ENCODE data around the gene SLC25A51.

SLC25A51 gene

DNA sequence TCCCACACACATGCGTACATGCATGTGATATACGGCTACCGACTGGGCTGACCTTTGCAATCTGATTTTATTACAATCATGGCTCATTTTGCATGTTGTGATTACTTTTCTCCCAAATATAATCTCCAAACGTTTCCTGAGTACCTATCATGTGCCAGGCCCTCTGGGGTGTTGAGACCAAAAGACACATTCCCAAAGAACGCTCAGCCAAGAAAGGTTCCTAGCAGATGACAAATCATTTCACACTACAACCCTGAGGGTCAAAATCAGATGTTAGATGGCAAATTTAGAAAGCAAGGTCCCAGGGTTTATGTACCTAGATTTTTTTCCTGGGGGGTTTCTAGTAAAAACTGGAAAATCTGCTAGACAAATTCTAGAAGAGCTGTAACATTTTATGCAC lies 32.4 kb upstream of the SLC25A51 start:
- DNase-seq: no peak

DNA sequence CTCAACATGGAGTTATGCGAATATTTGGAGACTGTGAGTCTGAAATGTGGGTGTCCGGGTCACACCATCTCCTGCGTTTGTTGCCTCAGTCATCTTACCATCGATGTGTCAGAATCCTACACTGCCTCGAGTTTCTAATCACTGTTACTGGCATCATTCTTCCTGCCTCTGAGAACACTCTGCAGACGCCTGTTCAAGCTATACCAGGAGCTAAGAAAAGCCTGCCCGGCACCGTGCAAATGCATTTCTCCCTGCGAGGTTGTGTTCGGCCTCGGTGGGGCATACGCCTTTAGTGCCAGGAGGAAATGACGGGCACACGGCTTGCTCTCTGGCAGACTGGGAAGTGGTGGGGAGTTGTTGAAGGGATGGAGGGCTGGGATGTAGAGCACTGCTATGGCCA lies 31.2 kb upstream of the SLC25A51 start:
- DNase-seq: no peak

DNA sequence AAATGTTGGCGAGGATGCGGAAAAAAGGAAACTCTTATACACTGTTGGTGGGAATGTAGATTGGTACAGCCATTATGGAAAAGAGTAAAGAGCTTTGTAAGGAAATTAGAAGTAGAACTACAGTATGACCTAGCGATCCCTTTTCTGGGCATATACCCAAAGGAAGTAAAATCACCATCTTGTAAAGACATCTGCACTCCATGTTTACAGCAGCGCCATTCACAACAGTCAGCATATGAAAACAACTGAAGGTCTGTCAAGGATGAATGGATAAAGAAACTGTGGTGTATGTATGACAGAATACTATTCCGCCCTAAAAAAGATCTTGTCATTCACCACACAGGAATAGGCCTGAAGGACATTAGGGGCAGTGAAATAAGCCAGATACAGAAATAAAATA lies 27.7 kb upstream of the SLC25A51 start:
- DNase-seq: no peak

DNA sequence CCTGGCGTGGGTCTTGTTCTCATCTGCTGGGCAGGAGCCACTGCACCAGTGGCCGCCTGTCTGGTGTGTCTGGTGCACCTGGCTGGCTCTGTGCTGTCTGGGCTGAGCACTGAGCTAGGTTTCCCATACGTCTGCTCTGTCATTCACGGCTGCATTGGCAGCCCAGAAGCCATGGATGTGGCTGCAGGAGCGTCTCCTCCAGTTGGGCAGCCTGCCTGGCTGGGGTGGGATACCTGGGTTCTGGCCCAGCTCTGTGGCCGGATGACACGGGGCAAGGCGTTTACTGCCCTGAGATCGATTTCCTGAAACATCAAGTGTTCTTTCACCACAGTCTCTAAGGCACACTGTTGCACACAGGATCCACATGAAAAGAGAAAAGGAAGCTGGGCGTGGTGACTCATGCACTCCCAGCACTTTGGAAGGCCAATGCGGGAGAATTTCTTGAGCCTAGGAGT lies 25.5 kb upstream of the SLC25A51 start:
- DNase-seq: peak; percentile 69

DNA sequence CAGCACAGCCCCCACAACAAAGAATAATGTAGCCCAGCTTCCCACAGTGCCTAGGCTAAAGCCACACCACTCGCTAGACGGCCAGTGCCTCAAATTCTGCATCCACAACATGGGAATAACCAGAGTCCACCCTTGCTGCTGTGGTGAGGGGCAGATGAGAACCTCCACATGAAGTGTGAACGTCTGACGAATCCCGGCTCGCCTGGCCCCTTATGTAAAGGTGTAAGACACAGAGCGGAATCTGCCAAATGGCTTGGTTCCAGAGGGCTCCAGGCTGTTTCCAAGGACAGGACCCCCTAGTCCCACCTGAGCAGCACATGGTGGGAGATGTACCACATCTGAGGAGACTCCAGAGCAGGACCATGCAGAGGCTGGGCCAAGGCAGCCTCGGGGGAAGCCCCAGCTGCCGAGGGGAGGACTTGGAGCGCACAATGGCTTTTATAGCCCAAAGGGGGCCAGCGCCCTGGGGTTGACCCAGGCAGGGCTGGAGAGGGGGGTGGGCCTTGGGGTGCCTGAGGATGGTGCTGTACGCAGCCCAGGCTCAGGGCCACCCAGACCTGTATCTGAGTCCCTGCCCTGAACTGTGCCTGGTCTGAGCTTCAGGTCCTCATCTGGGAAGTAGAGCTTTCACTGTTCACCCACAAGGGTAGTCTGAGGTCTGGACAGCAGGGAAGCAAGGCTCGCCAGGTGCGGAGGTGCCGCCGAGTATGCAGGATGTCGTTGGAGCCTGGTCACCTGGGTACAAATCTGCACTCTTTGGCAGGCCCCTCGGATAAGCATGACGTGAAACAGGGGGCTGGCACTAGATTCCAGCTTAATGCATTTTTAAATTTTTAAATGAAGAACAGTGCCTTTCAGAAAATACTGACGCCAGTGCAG lies 24.9 kb upstream of the SLC25A51 start:
- no peak for DNase-seq

DNA sequence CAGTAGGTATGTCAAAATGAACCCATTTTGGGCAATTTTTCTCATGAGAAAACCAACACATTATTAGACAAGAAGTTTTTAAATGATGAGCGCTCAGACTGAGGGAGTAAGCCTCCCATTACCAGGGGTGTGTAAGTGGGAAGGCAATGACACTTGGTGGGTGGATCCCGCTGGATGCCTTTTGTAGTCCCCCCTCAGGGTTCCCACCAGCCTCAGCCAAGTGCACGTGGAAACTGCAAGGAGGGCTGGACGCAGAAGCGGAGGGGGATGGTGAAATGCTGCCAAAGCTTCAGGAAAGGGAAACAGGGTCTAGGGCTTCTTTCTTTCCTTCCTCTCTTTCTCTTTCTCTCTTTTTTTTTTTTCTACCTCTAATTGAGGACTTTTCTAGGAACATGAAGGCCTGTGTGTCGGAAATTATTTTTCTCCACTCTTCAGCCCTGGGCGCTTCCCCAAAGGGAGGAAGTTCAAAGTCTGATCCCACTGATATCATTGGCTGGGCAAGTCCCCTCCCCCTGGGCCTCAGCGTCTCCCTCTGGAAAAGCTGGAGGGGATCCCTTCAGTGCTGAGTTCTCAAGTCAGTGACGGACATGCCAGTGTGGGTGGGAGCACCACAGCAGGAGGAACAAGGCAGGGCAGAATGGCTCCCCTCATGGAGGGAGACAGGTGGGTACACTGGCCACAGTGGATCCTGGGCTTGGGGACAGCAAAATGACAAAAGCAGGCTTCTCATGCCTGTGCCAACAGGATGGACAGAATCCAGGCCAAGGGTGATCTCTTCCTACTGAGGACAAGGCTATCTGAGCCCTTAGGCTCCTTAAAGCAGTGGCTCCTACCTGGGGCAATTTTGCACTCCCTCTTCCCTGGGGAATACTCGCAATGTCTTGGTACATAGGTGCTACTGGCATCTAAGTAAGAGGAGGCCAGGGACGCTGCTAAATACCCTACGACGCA lies 23.9 kb upstream of the SLC25A51 start:
- DNase-seq: no peak

DNA sequence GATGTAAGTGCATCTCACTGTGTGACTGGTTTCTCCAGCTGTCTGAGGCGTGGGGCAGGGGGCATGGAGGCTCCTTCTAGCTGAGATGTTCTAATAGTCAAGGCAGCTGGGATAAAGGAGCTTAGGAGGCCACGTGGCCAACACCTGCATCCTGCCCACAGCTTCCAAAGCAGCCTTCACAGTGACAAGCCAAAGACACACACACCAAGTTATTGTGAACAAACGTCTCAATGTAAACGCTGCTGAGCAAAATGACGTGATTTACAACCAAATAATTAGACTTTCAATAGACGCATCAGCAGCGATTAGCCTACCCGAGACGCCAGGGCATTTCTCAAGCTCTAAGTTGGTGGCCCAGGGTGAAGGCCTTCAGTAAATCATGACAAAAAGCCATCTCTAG lies 23.2 kb upstream of the SLC25A51 start:
- no peak for DNase-seq

DNA sequence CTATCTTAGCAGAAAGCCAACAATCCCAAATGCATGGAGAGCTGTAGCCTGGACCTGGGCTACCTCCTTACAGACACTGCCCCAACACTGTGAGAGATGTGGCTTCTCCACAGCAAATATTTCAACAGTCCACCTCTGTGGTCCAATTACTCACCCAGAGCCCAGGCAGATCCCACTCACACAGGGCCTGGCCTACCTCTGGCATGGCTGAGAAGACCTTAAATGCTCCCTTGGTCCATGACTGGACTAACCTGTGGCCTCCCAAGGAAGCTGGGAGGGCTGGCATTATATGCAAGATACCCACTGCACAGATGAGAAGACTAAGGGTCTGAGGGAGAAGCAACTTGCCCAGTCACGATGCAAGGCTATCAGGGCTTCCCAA lies 22.8 kb upstream of the SLC25A51 start:
- no peak for DNase-seq

DNA sequence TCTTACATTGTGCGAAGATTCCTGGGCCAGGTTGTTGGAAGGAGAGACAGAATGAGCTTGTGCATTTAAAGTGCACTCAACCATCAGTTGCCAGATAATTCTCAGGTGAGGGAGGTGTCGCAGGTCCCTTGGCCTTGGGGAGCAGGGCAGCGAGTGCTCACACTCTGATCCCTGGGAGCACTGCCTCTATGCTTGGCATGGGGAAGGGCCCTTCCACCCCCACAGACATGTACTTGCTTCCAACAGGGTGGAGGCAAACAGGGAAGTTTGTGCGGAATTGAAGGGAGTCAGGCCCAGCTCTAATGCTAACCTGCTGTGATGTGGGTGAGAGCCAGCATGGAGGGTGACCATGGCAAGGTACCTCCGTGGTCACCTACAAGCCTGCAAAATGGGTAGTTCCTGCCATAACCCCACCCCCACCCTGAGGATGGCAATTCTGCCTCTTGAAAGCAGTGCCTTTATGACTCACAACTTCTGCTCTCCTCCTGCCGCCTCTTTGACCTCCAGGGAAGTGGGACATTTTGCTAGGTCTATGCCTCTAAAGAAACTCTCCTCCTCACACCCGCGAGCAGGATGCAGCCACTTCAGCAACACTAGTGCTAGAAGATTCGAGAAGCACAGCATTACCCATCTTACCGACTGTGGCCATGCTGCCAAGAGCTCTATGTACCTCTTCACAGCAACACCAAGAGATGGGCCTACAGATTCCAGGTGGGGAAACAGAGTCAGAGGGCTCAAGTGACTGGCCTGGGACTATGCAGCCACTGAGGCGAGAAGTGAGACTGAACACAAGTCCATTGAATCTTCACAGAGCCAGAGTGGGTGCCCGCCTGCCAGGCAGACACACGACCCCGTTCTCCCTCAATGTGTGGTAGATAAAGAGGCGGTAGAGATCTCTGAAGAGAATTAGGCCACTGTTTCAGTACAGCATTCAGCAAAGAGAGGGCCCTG lies 22.1 kb upstream of the SLC25A51 start:
- peak; percentile 59 for DNase-seq

DNA sequence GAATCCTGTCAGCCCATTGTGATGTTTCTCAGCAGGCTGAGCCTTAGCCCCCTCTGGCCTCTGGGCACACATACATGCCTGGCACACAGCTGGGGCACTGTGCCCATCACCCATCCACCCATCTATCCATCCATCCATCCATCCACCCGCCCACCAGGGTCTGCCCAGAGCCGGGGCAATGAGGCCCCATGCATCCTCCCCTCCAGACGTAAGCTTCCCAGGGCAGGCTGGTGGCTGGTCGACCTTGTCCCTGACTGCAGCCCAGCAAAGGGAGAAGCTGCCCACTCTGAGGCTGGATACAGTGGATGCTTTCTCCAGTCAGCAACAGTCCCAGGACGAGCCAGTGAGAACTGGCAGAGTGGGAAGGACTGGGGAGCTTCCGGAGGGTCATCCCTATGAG lies 21.1 kb upstream of the SLC25A51 start:
- no peak for DNase-seq

DNA sequence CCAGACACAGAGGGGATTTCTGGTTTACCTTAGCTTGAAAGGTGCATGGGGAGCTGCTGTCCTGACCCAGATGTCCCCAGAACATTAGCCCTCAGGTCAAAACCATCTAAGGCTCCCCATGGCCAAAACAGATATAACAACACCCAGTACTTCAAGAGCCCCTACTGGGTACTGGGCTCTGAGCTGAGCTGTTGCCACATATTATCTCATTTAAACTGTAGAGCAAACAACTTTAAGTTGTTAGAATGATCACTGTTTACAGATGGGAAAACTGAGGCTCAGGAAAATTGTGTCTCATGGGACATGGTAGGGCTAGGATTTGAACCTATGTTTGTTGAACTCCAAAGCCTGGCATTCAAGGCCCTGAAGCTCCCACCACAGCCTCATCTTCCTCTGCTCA lies 20.6 kb upstream of the SLC25A51 start:
- no peak for DNase-seq

DNA sequence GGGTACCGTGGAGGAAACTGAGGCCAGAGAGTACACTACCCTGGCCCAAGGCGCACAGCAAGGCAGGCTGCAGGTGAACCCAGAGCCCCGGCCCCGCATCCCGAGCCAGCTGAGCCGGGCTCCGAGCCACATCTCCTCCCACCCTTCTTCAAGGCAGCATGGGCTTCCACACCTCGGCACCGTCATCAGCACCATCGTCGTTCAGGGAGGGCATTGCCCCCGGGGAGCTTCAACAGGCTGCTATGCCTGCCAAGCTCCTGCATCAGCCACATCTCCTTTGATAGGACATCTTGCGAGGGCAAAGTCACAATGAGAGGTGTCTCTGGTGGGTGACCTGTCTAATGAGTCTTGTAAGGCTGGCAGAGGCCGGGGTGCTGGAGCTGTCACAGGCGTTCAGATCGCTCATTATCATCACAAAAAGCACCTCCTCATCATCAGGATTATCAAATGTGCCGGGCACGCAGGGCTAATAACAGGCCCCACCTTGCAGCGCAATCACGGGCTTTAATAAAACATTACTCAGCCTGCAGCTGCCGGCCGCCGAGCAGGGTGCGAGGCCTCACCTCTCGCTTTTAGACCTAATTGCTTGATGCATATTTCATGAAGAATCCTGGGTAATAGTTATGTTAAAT lies 20.0 kb upstream of the SLC25A51 start:
- DNase-seq: no peak

DNA sequence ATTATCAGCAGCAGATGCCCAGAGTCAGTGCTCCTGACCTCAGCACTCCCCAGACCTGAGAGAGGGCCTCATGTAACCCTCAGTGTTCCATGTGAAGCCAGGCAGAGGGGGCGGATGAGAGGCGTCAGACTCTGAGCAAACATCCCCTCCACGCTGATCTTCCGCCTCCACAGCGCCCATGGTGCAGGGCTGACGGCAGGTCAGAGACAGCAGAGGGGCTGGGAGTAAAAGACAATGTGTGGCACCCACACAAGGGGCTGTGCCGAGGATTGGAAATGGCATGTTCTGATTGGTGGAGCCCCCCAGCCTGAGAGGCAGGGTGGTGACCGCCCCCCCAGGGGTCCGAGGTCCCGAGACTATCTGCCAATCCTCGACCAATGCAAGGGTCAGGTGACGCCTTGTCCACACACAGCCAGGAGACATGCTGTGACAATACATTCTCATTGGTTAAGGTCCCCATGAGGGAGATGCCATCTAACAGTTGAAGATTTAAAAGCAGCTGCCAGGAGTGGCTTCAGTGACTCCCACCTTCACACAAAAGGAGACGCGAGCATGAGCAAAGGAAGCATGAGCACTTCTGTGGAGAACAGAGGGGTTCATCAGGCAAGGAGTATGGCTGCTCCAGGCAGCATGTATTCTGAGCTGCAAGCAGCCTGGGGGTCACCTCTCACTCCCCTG lies 19.3 kb upstream of the SLC25A51 start:
- DNase-seq: no peak

DNA sequence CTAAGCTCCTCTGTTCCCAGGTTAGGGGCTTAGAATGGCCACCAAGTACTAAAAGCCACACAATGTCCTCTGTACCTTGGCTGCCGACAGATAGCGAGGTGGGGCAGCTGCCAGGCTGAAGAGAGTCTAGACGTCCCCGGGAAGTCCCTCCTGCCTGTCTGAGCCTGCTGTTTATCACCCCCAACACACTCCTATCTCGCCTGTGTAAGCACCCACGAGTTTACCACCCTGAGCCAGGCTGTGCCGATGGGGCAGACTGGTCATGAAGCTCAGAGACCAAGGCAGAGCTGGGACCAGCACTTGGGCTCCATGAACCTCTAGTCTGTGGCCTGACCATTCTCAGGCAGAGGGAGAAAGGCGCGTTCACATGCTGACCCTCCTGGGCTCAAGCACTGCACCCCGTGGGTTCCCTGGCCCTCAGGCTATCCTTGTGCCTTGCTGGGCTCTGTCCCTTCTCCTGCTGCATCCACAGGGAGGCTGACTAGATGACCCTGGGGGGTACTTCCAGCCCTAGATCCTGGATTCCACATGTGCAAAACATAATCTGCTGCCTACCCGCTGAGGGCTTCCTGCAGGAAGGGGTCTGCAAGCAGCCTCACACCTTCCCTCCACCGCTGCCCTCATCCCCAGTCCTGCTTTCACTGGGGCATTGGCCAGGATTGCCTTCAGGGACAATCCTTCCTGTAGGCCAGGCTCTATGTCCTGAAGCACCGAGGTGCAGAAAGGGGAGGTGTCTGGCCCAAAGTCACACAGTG lies 18.6 kb upstream of the SLC25A51 start:
- DNase-seq: no peak

DNA sequence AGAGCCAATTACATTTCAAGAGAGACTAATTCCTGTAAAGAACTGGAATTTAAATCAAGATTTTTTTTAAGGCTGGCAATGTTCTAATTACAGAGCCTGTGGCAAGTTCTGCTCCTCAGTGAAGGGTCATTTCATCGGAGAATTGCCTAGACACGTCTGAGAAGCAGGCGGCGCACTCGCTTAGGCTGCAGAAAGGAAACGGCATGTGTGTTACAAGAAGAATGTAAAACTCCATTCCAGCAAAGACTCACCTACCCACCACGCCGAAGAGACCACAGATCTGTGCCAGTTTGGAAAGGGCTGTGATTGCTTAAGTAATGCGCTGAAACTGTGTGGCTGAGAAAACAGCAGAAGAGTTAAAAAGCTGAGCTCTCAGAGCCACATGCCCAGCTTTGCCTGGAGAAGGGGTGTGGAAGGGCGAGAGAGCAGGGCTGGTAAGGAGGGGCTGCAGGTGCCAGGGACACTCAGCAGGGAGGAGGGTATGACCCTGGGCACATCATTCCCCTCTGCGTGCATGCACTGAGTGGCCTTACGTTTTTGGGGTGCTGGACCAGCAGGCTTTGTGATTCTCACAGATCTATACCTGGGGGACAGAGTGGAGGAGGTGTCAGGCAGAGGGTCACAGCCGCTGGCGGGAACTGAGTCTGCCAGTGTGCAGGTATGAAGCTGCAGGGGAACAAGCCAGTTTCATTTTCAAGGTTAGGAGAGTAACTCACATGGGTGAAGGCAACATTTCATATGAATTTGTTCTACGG lies 17.8 kb upstream of the SLC25A51 start:
- no peak for DNase-seq

DNA sequence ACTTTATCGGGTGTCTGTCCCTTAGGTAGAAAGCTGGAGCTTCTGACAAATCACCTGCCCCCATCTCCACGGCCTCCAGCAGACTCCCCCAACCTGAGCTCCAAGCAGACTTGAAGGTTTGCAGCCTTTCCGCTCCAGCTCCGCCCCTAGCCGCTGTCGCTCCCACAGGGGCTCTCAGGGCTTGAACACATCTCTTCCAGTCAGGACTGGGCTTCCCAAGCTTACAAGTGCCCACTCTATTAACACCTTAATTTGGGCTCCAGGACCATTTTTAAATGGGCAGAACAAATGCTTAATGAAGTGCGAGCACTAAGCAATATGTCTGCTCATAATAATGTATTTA lies 17.2 kb upstream of the SLC25A51 start:
- DNase-seq: no peak

DNA sequence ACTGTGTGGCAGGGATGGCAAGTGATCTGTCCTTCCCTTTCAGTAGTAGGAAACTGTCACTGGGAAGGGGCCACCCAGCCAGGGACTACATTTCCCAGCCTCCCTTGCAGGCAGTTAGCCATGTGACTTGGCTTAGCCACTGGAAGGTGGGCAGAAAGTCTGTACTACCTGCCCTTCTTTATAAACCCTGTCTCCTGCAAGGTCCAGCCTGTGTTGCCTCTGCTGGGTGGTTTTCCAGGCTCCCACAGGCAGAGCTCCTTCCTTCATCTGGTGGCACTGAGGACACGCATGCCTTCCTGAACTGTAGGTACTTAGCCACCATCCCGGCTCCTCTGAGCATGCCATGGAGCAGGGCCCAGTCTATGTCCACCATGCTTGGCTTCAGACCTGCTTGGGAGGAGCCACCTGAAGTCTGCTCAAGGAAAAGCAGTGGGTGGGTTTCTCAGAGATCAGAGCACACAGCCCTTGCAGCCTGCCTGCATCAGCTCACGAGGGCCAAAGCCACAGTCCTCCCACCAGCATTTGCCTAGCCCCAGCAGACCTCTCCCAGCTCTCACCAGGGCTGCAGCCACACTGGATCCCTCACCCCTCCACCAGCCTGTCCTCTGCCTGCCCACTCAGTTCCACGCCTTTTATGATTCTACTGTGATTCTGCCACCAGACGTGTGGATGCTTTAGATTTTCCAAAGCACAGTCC lies 16.7 kb upstream of the SLC25A51 start:
- no peak for DNase-seq

DNA sequence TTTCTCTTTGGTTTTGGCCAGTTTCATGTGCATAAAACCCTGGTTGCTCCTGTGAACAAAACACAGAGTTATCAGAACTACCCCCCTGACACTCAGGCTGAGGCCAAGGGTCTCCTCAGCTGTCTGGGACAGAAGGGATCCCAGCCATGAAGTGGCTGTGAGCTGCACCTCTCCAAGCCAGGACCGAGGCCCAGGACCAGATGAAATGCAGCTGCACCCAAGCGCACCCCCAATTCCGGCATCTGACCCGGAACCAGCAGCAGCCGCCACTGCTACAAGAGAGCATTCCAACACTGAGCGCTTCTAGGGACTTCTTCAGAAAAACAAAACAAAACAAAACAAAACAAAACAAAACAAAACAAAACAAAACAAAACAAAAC lies 16.0 kb upstream of the SLC25A51 start:
- no peak for DNase-seq

DNA sequence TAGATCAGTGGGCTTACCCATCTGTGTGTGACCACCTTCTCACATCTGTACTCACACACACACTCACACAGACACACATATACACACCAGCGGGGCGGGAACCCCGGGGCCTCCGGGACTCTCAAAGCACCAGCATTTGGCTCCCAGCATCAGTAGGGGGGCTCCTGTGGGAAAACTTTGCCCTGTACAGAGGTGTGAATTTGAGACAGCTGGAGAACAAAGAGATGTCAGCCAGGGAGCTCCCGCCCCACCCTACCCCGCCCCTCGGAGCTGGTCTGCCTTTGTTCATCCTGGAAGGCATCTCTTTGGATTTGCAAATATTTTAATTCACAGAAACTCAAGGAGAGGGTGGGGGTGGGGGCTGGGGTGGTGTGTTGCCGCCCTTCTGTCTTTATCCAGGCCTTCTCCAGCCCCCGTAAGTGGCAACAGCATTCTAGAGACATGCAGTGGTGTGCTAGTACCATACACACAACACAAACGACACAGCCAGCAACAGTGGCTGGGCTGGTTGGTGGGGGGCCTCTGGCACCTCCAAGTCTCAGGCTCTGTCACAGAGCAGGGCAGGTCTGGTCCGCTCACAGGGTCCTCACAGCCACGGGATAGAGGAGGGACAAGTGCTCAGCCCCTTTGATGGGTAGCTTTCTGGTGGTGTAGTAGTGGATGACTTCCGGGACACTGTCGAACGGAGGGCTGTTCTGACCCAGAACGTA lies 15.5 kb upstream of the SLC25A51 start:
- no peak for DNase-seq

Data from suppressor macrophage treated with lipopolysaccharide for 4 hours (primary cell).